ENCODE results near the gene DIRAS1. TPM values are rescaled to one million over a fixed set of nuclear protein-coding genes. Genes with fewer than 3 reads are reported as not detected.

Gene DIRAS1
- total and polyA plus RNA-seq, 8 donors = 2.4 to 16.3 (median 3.4) TPM

- no peak for TF ChIP-seq CTCF (IDR thresholded peaks at IDR 0.05)
- H3K27ac ChIP-seq = no peak overlapping the region
- no peak overlapping the region for H3K4me3 ChIP-seq
- FAIRE-seq (no peak), ATAC-seq (no peak), DNase-seq (no peak)
- H3K9me3 ChIP-seq = no peaks in the 10 kb centered on the region
- intact Hi-C loops (cut with DNase I) = no loop called here
- H3K36me3 ChIP-seq = no peaks in the 10 kb centered on the region
- H3K27me3 ChIP-seq = no peaks in the 10 kb centered on the region
- WGBS, 2 donors = 83 to 86% methylated on average over 6 of the region's 6 CpGs
- no peaks in the 10 kb centered on the region for H3K4me1 ChIP-seq
Observed at GRCh38 chr19:2703691-2704216, 17.4 kb downstream of the DIRAS1 start.

GRCh38 chr19:2703077-2703437 is 18.1 kb downstream of the DIRAS1 start:
- Histone ChIP-seq H3K4me3 (peak overlapping the region in 1 of 4 donors; percentile 45), H3K4me1 (no peaks in the 10 kb centered on the region), H3K9me3 (no peaks in the 10 kb centered on the region), H3K36me3 (no peaks in the 10 kb centered on the region), H3K27ac (no peak overlapping the region), H3K27me3 (no peaks in the 10 kb centered on the region)
- no peak for ATAC-seq
- FAIRE-seq = no peak
- intact Hi-C loops (cut with DNase I) = no loop called here
- no peak for DNase-seq
- no peak for TF ChIP-seq CTCF (IDR thresholded peaks at IDR 0.05)
- 71 to 76% methylated on average over 5 of the region's 5 CpGs for WGBS, 2 donors

- no peaks in the 10 kb centered on the region for H3K4me1 ChIP-seq
- FAIRE-seq (no peak), DNase-seq (peak; percentile 92 to 99 (median 98)), ATAC-seq (peak; percentile 100)
- TF ChIP-seq CTCF (IDR thresholded peaks at IDR 0.05) = no peak
- intact Hi-C loops (cut with DNase I) = no loop called here
- H3K27me3 ChIP-seq = no peaks in the 10 kb centered on the region
- peak within 1 kb of the TSS; percentile 18 to 48 (median 37) for H3K4me3 ChIP-seq
- 2% methylated on average over 39 to 77 of the region's 77 CpGs for WGBS, 2 donors
- H3K36me3 ChIP-seq = no peaks in the 10 kb centered on the region
- H3K9me3 ChIP-seq = no peaks in the 10 kb centered on the region
- H3K27ac ChIP-seq = no peak within 1 kb of the TSS
Observed at GRCh38 chr19:2702170-2703076, 18.7 kb downstream of the DIRAS1 start, which contains the start of gene GNG7. TSS of gene GNG7 (minus strand) at chr19:2702694. CDS start at chr19:2520688, 182,006 bp downstream.

- Histone ChIP-seq H3K4me1 (no peaks in the 10 kb centered on the region), H3K27ac (no peak overlapping the region), H3K36me3 (no peaks in the 10 kb centered on the region), H3K4me3 (peak overlapping the region in 3 of 4 donors; percentile 29 to 48 (median 45)), H3K27me3 (no peaks in the 10 kb centered on the region), H3K9me3 (no peaks in the 10 kb centered on the region)
- FAIRE-seq (no peak), ATAC-seq (no peak), DNase-seq (no peak)
- WGBS, 2 donors = 8 to 13% methylated on average over 9 of the region's 9 CpGs
- intact Hi-C loops (cut with DNase I) = no loop called here
- no peak for TF ChIP-seq CTCF (IDR thresholded peaks at IDR 0.05)
Observed at GRCh38 chr19:2701361-2702169, 19.6 kb downstream of the DIRAS1 start.
